ENCODE results near the gene TEX54. TPM values are rescaled to one million over a fixed set of nuclear protein-coding genes. Genes with fewer than 3 reads are reported as not detected.
"Not testable (repeated sequence)": the region's sequence is repeated elsewhere in the genome, so short reads cannot be mapped to it uniquely, and the experiment has no call there.

TEX54 gene
- total and polyA plus RNA-seq, 8 donors, result 0.65 TPM; not detected in 7

DNA sequence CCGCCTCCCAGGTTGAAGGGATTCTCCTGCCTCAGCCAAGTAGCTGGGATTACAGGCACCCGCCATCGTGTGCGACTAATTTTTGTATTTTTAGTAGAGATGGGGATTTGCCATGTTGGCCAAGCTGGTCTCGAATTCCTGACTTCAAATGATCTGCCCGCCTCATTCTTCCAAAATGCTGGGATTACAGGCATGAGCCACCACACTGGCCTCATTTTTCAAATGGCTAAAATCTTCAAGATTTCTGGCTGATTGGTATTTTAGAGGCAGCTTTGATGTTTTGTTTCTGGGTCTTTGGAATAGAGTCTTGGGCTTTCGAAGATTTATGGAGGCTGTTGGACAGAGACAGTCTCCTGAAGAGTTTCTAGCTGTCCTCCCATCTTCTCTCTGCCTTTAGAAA lies 42.2 kb upstream of the TEX54 start:
- FAIRE-seq, result no peak
- Histone ChIP-seq H3K27me3 (no peaks in the 10 kb centered on the region), H3K9me3 (no peaks in the 10 kb centered on the region), H3K36me3 (no peaks in the 10 kb centered on the region), H3K27ac (no peak overlapping the region), H3K4me1 (peaks cover 14 to 34% (median 30%) of the 10 kb centered on the region in 3 donors), H3K4me3 (no peak overlapping the region)
- no peak for TF ChIP-seq CTCF (IDR thresholded peaks at IDR 0.05)
- intact Hi-C loops (cut with DNase I), result no loop called here
- no peak for DNase-seq
- ATAC-seq, result no peak
- WGBS, 2 donors, result 96 to 100% methylated on average over 7 of the region's 7 CpGs

- Histone ChIP-seq H3K27me3 (no peaks in the 10 kb centered on the region), H3K27ac (no peak overlapping the region), H3K4me3 (no peak overlapping the region), H3K36me3 (no peaks in the 10 kb centered on the region), H3K9me3 (no peaks in the 10 kb centered on the region), H3K4me1 (no peaks in the 10 kb centered on the region)
- ATAC-seq (no peak), FAIRE-seq (no peak), DNase-seq (no peak)
- TF ChIP-seq CTCF (IDR thresholded peaks at IDR 0.05), result no peak
- 69 to 71% methylated on average over 6 of the region's 6 CpGs for WGBS, 2 donors
- intact Hi-C loops (cut with DNase I), result loop anchor here in 1 of 3 donors (10.0 kb wide), 1 partner anchor 81 kb away; the partner anchor contains the start of gene TMEM179B
Measured at GRCh38 chr11:62865635-62866034, 33.0 kb upstream of the TEX54 start.

- FAIRE-seq (no peak), ATAC-seq (no peak), DNase-seq (no peak)
- no peaks in the 10 kb centered on the region for H3K36me3 ChIP-seq
- no peak overlapping the region for H3K4me3 ChIP-seq
- WGBS, 2 donors, result 73 to 74% methylated on average over 4 of the region's 4 CpGs
- H3K27me3 ChIP-seq, result no peaks in the 10 kb centered on the region
- no peaks in the 10 kb centered on the region for H3K9me3 ChIP-seq
- no peak for TF ChIP-seq CTCF (IDR thresholded peaks at IDR 0.05)
- intact Hi-C loops (cut with DNase I), result loop anchor here in 2 of 3 donors (5.0 to 10.0 kb wide), 2 partner anchors 77 to 79 kb away; partner anchors contain the start of gene TMEM179B (in 2 of the 2)
- no peak overlapping the region for H3K27ac ChIP-seq
- no peaks in the 10 kb centered on the region for H3K4me1 ChIP-seq
Measured at GRCh38 chr11:62863687-62864335, 31.2 kb upstream of the TEX54 start.

- DNase-seq, H3K36me3 ChIP-seq, H3K4me3 ChIP-seq, H3K27ac ChIP-seq, ATAC-seq, H3K9me3 ChIP-seq, H3K4me1 ChIP-seq, FAIRE-seq, H3K27me3 ChIP-seq: not testable (repeated sequence)
- WGBS, 2 donors, result 91 to 92% methylated on average over 16 of the region's 16 CpGs
- intact Hi-C loops (cut with DNase I), result loop anchor here in 2 of 3 donors (5.0 to 10.0 kb wide), 2 partner anchors 74 to 77 kb away; partner anchors contain the start of gene TMEM179B (in 2 of the 2)
Measured at GRCh38 chr11:62861564-62862192, 29.0 kb upstream of the TEX54 start.

DNA sequence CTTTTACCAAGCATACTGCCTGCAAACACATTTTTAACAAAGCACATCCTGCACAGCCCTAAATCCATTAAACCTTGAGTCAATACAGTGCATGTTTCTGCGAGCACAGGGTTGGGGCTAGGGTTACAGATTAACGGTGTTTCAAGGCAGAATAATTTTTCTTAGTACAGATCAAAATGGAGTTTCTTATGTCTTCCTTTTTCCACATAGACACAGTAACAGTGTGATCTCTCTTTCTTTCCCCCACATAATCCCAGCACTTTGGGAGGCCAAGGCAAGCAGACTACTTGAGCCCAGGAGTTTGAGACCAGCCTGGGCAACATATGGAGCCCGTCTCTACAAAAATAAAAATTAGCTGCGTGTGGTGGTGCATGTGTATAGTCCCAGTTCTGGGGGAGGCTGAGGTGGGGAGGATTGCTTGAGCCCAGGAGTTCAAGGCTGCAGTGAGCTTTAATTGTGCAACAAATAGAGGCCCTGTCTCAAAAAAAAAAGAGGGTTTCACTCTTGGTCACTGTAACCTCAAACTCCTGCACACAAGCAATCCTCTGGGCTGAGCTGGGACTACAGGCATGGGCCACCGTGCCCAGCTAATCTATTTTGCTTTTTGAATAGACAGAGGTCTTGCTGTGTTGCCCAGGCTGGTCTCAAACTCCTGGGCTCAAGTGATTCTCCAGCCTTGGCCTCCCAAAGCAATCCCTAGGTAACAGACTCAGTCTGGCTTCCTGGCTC lies 28.4 kb upstream of the TEX54 start:
- ATAC-seq (no peak), FAIRE-seq (no peak), DNase-seq (no peak)
- Histone ChIP-seq H3K36me3 (no peaks in the 10 kb centered on the region), H3K27me3 (no peaks in the 10 kb centered on the region), H3K9me3 (no peaks in the 10 kb centered on the region), H3K27ac (no peak overlapping the region), H3K4me1 (no peaks in the 10 kb centered on the region), H3K4me3 (no peak overlapping the region)
- 49 to 52% methylated on average over 5 of the region's 5 CpGs for WGBS, 2 donors
- intact Hi-C loops (cut with DNase I), result loop anchor here in 2 of 3 donors (5.0 to 10.0 kb wide), 2 partner anchors 74 to 76 kb away; partner anchors contain the start of gene TMEM179B (in 2 of the 2)
- TF ChIP-seq CTCF (IDR thresholded peaks at IDR 0.05), result no peak

GRCh38 chr11:62859281-62859703 lies 26.7 kb upstream of the TEX54 start:
- H3K9me3 ChIP-seq; ATAC-seq; H3K36me3 ChIP-seq; FAIRE-seq; intact Hi-C loops (cut with DNase I); H3K27me3 ChIP-seq; DNase-seq; H3K4me1 ChIP-seq; H3K4me3 ChIP-seq; H3K27ac ChIP-seq: not testable (repeated sequence)
- WGBS, 2 donors, result 91% methylated on average over 8 of the region's 8 CpGs
